WTC11 (cell line): ENCODE results near the gene STPG2. TPM values are rescaled to one million over a fixed set of nuclear protein-coding genes. Genes with fewer than 3 reads are reported as not detected.

Experiments
- ATAC-seq: fragments of 200-7000 bp; cut with Tn5 transposase; 2 replicates; pipeline ENCODE4 v1.10.0; 2021; ENCODE audit warnings: mild to moderate bottlenecking, moderate library complexity
- CTCF ChIA-PET: fragments of 300-600 bp; sonication (Branson Sonifier 250); formaldehyde crosslinking; loops from one replicate; lab custom pipeline; 2021; ENCODE audit warnings: antibody characterized with exemption; lab: Charles Lee
- POLR2A ChIA-PET: fragments of 350-600 bp; sonication (Branson Sonifier 250); formaldehyde crosslinking; loops from one replicate; lab custom pipeline; 2021; ENCODE audit warnings: antibody characterized with exemption; lab: Charles Lee
- DNase-seq: peaks from one replicate; pipeline ENCODE4 v3.0.0; 2021; ENCODE audit warnings: low spot score
- H3K27ac Mint-ChIP-seq: 2 replicates; pipeline ENCODE4 v1.8.0; 2021; ENCODE audit warnings: mixed read lengths
- H3K27me3 Mint-ChIP-seq: 2 replicates; pipeline ENCODE4 v1.8.0; 2021; ENCODE audit warnings: low read depth, mild to moderate bottlenecking, moderate library complexity, mixed read lengths
- H3K36me3 Mint-ChIP-seq: 2 replicates; pipeline ENCODE4 v1.8.0; 2021; ENCODE audit warnings: mixed read lengths
- H3K4me1 Mint-ChIP-seq: 2 replicates; pipeline ENCODE4 v1.8.0; 2022; ENCODE audit warnings: mixed read lengths
- H3K4me3 Mint-ChIP-seq: 2 replicates; pipeline ENCODE4 v1.8.0; 2021; ENCODE audit warnings: mild to moderate bottlenecking, moderate library complexity, mixed read lengths
- H3K9me3 Mint-ChIP-seq: 2 replicates; pipeline ENCODE4 v1.8.0; 2021; ENCODE audit warnings: mixed read lengths
- CREM ChIP-seq: sonication (generic); formaldehyde crosslinking; IDR thresholded peaks from 2 replicates; pipeline ENCODE4 v1.8.1; 2022; ENCODE audit warnings: mild to moderate bottlenecking, missing genetic modification reagents, moderate library complexity
- FOXJ3 ChIP-seq: sonication (generic); formaldehyde crosslinking; IDR thresholded peaks from 2 replicates; pipeline ENCODE4 v1.9.0; 2021; ENCODE audit warnings: missing genetic modification reagents, mild to moderate bottlenecking, borderline replicate concordance
- FOXK1 ChIP-seq: sonication (generic); formaldehyde crosslinking; IDR thresholded peaks from 2 replicates; pipeline ENCODE4 v1.8.0; 2022; ENCODE audit warnings: mild to moderate bottlenecking, moderate library complexity, missing genetic modification reagents
- GABPB1 ChIP-seq: sonication (generic); formaldehyde crosslinking; IDR thresholded peaks from 2 replicates; pipeline ENCODE4 v1.8.1; 2023; ENCODE audit warnings: mild to moderate bottlenecking, missing genetic modification reagents
- JUN ChIP-seq: sonication (generic); formaldehyde crosslinking; IDR thresholded peaks from 2 replicates; pipeline ENCODE4 v1.8.0; 2023; ENCODE audit warnings: mild to moderate bottlenecking, missing genetic modification reagents
- NFE2L1 ChIP-seq: sonication (generic); formaldehyde crosslinking; IDR thresholded peaks from 2 replicates; pipeline ENCODE4 v1.8.1; 2023; ENCODE audit warnings: missing genetic modification reagents
- OVOL2 ChIP-seq: fragments of 250-450 bp; sonication (Bioruptor Pico); IDR thresholded peaks from 2 replicates; pipeline ENCODE4 v1.9.0; 2021; ENCODE audit warnings: mild to moderate bottlenecking, borderline replicate concordance
- RELA ChIP-seq: sonication (generic); formaldehyde crosslinking; IDR thresholded peaks from 2 replicates; pipeline ENCODE4 v1.8.1; 2022; ENCODE audit warnings: missing genetic modification reagents, mild to moderate bottlenecking, borderline replicate concordance
- ZNF219 ChIP-seq: sonication (generic); formaldehyde crosslinking; IDR thresholded peaks from 2 replicates; pipeline ENCODE4 v1.8.0; 2023; ENCODE audit warnings: missing genetic modification reagents, mild to moderate bottlenecking, borderline replicate concordance
- ZNF232 ChIP-seq: sonication (generic); formaldehyde crosslinking; IDR thresholded peaks from 2 replicates; pipeline ENCODE4 v1.8.0; 2022; ENCODE audit warnings: mild to moderate bottlenecking, missing genetic modification reagents
- ZNF423 ChIP-seq: fragments of 250-450 bp; sonication (Bioruptor Pico); IDR thresholded peaks from 2 replicates; pipeline ENCODE4 v2.1.2; 2022; ENCODE audit warnings: mild to moderate bottlenecking, moderate library complexity
- total RNA-seq: library from RNA; stranded (reverse); gene quantifications from 3 replicates; pipeline ENCODE4 v1.2.3, GENCODE V29; 2021
- TF ChIP-seq, protein P1 (sequence below): fragments of 250-450 bp; sonication (Bioruptor Pico); IDR thresholded peaks from 2 replicates; pipeline ENCODE4 v1.9.0; 2021; ENCODE audit warnings: mild to moderate bottlenecking
- TF ChIP-seq, protein P2 (sequence below): fragments of 250-450 bp; sonication (Bioruptor Pico); conservative IDR thresholded peaks from 2 replicates; pipeline ENCODE4 v1.9.0; 2021; ENCODE audit warnings: mild to moderate bottlenecking
- TF ChIP-seq, protein P3 (sequence below): fragments of 250-450 bp; sonication (Bioruptor Pico); IDR thresholded peaks from 2 replicates; pipeline ENCODE4 v1.9.0; 2021; ENCODE audit warnings: mild to moderate bottlenecking
- TF ChIP-seq, protein P4 (sequence below): sonication (generic); formaldehyde crosslinking; IDR thresholded peaks from 2 replicates; pipeline ENCODE4 v1.8.1; 2022; ENCODE audit warnings: low read depth, mild to moderate bottlenecking, moderate library complexity, missing genetic modification reagents, borderline replicate concordance
- TF ChIP-seq, protein P5 (sequence below): sonication (generic); formaldehyde crosslinking; IDR thresholded peaks from 2 replicates; pipeline ENCODE4 v1.8.1; 2022; ENCODE audit warnings: missing genetic modification reagents, borderline replicate concordance

STPG2 gene
- total RNA-seq, 1 experiment from 2014 or later: 0.17 TPM

DNA sequence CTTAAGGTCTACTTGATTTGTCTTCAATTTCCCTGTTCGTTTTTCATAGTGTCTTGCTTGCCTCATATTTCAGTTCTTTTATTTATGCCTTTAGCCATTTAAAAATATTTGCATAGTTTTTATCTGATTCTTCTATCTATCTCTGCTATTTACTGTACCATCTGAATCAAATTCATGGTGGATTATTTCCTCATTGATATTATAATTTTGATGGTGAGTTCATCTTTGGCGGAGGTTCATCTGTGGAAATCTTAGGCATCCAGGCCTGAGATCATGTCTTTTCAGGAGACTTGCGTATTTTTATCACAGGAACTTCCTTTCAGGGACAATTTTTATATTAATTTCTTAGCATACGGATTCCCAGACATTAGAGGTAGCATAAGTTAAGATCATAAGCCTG lies 275.2 kb downstream of the STPG2 start (continued):
- TF ChIP-seq, protein P1, sequence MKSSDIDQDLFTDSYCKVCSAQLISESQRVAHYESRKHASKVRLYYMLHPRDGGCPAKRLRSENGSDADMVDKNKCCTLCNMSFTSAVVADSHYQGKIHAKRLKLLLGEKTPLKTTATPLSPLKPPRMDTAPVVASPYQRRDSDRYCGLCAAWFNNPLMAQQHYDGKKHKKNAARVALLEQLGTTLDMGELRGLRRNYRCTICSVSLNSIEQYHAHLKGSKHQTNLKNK (CRISPR knock-in tag): no peak
- TF ChIP-seq NFE2L1: no peak

DNA sequence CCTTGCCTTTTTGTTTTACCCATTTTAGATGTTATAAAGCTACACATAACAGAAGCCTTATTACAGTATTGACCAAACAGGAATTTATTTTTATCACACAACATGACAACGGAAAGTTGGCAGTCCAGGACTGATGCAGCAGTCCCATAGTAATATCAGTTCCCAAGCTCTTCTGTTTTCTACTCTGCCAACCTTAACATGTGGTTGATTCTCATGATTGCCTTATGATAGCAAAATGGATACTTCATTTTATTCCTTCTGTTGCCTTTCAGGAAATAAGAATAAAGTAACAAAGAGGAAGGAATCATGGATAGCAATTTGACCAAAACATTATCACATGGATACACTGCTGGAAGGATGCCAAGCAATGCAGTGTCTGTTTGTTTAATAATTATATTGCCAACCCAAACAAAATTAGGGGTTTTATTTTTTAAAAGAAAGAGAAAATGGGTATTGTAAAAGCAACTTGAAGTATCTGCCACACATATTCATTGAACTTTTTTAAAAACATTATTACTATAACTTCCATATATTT lies 275.7 kb downstream of the STPG2 start:
- no peak for TF ChIP-seq FOXJ3 (CRISPR knock-in tag)
- no peak for TF ChIP-seq ZNF423 (CRISPR knock-in tag)
- TF ChIP-seq, protein P2, sequence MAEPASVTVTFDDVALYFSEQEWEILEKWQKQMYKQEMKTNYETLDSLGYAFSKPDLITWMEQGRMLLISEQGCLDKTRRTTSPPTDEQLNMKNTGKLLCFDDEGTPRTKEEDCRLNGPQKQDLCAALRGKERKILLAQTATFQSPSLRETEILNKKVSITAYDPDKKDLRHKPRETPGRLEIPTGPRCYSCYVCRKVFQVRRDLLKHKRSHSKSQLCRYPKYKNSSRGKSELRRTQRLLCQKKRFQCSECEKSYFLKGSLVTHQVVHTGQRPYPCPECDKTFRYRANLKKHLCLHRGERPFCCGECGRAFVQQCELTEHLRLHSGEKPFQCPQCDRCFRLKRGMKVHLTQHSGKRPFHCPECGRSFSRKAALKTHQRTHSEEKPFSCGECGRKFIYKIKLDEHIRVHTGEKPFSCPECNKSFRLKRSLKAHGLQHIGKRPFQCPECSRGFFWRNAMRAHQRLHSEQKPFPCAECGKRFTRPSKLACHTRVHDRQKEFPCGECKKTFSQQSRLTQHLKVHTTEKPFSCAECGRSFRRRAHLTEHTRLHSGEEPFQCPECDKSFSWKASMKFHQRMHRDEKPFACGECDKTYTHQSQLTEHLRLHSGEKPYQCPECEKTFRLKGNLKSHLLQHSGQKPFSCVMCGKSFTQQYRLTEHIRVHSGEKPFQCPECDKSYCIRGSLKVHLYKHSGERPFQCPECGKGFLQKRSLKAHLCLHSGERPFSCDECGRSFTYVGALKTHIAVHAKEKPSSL: no peak
- TF ChIP-seq, protein P3, sequence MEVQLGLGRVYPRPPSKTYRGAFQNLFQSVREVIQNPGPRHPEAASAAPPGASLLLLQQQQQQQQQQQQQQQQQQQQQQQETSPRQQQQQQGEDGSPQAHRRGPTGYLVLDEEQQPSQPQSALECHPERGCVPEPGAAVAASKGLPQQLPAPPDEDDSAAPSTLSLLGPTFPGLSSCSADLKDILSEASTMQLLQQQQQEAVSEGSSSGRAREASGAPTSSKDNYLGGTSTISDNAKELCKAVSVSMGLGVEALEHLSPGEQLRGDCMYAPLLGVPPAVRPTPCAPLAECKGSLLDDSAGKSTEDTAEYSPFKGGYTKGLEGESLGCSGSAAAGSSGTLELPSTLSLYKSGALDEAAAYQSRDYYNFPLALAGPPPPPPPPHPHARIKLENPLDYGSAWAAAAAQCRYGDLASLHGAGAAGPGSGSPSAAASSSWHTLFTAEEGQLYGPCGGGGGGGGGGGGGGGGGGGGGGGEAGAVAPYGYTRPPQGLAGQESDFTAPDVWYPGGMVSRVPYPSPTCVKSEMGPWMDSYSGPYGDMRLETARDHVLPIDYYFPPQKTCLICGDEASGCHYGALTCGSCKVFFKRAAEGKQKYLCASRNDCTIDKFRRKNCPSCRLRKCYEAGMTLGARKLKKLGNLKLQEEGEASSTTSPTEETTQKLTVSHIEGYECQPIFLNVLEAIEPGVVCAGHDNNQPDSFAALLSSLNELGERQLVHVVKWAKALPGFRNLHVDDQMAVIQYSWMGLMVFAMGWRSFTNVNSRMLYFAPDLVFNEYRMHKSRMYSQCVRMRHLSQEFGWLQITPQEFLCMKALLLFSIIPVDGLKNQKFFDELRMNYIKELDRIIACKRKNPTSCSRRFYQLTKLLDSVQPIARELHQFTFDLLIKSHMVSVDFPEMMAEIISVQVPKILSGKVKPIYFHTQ (CRISPR knock-in tag): no peak
- TF ChIP-seq, protein P1 (CRISPR knock-in tag): no peak
- TF ChIP-seq, all 79 proteins: peak for 0
- Mint-ChIP-seq H3K27me3 (no peaks in the 10 kb centered on the region), H3K27ac (no peak overlapping the region; the same call in 1 of the 2 replicates), H3K4me1 (no peaks in the 10 kb centered on the region), H3K9me3 (peaks cover 9% of the 10 kb centered on the region), H3K4me3 (no peak overlapping the region), H3K36me3 (no peaks in the 10 kb centered on the region)
- ChIA-PET POLR2A (no interaction called here), CTCF (no interaction called here)
- ATAC-seq (no peak), DNase-seq (no peak)

DNA sequence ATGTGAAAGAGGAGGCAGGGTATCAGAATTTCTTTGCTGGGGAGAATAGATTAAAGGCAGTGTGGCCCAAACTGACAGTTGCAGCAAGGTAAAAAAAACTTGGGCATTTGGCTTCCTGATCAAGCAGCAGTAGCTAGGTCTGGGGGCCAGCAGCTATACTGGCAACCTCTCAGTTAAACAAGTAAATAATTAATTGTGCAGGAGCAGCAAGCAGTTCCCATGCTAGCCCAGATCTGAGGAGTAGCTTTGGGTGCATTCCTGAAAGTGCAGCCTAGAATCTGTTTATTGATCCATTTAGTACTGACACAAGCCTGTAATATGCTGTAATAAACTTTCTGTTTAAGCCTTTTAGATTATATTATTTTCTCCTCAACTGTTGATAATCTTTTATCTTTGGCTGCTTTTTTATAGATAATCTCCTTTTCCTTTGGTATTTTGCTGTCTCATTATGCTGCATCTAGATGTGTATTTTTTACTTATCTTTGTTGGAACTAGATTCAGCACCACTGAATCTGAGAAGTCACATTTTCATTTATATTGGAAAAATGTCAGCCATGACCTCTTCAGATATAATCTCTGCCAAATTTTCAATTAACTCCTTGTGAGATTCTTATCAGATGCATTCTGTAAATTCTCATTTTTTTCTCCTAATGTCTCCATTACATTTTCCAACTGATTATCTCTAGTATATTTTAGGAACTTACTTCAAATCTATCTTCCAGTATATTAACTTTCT lies 276.3 kb downstream of the STPG2 start:
- Mint-ChIP-seq H3K4me1 (no peaks in the 10 kb centered on the region), H3K36me3 (0 out of 2 replicates have a peak, but pooled peaks cover 2% of the 10 kb centered on the region), H3K27ac (no peak overlapping the region; the same call in 1 of the 2 replicates), H3K4me3 (no peak overlapping the region), H3K9me3 (peaks cover 16% of the 10 kb centered on the region), H3K27me3 (no peaks in the 10 kb centered on the region)
- POLR2A ChIA-PET: no interaction called here
- DNase-seq (no peak), ATAC-seq (no peak)
- TF ChIP-seq ZNF219 (no peak), ZNF232 (CRISPR knock-in tag) (no peak), JUN (no peak), RELA (no peak), FOXJ3 (CRISPR knock-in tag) (no peak), GABPB1 (CRISPR knock-in tag) (no peak), CREM (CRISPR knock-in tag) (no peak), OVOL2 (no peak), FOXK1 (CRISPR knock-in tag) (no peak)
- TF ChIP-seq, protein P4, sequence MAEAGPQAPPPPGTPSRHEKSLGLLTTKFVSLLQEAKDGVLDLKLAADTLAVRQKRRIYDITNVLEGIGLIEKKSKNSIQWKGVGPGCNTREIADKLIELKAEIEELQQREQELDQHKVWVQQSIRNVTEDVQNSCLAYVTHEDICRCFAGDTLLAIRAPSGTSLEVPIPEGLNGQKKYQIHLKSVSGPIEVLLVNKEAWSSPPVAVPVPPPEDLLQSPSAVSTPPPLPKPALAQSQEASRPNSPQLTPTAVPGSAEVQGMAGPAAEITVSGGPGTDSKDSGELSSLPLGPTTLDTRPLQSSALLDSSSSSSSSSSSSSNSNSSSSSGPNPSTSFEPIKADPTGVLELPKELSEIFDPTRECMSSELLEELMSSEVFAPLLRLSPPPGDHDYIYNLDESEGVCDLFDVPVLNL (CRISPR knock-in tag): no peak
- TF ChIP-seq, protein P5, sequence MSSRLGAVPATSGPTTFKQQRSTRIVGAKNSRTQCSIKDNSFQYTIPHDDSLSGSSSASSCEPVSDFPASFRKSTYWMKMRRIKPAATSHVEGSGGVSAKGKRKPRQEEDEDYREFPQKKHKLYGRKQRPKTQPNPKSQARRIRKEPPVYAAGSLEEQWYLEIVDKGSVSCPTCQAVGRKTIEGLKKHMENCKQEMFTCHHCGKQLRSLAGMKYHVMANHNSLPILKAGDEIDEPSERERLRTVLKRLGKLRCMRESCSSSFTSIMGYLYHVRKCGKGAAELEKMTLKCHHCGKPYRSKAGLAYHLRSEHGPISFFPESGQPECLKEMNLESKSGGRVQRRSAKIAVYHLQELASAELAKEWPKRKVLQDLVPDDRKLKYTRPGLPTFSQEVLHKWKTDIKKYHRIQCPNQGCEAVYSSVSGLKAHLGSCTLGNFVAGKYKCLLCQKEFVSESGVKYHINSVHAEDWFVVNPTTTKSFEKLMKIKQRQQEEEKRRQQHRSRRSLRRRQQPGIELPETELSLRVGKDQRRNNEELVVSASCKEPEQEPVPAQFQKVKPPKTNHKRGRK (CRISPR knock-in tag): no peak
- CTCF ChIA-PET: no interaction called here
